Peyer's patch (tissue), 4 donors: ENCODE measurements around the gene RALGAPA1.

ENCODE experiments used
- POLR2A ChIP-seq, 2 donors: fragments of 450-650 bp; IDR thresholded peaks; one replicate each; pipeline ENCODE4 v1.5.1; 2017; ENCODE audit warnings: antibody characterized with exemption in 2 of 2, mild to moderate bottlenecking in 2 of 2, moderate library complexity in 2 of 2
- TF ChIP-seq, protein P1 (sequence below), 6 experiments: fragments of 450-650 bp in 4 of 6; fragments of 200-600 bp in 2 of 6; sonication (generic) in 1 of 6; IDR thresholded peaks; one replicate each; pipeline ENCODE4 v1.5.1; 2017 to 2019; ENCODE audit warnings: antibody characterized with exemption in 6 of 6, mild to moderate bottlenecking in 3 of 6, moderate library complexity in 1 of 6

GRCh38 chr14:35826952-35827416, 17.9 kb upstream of the RALGAPA1 start:
- TF ChIP-seq, protein P1, sequence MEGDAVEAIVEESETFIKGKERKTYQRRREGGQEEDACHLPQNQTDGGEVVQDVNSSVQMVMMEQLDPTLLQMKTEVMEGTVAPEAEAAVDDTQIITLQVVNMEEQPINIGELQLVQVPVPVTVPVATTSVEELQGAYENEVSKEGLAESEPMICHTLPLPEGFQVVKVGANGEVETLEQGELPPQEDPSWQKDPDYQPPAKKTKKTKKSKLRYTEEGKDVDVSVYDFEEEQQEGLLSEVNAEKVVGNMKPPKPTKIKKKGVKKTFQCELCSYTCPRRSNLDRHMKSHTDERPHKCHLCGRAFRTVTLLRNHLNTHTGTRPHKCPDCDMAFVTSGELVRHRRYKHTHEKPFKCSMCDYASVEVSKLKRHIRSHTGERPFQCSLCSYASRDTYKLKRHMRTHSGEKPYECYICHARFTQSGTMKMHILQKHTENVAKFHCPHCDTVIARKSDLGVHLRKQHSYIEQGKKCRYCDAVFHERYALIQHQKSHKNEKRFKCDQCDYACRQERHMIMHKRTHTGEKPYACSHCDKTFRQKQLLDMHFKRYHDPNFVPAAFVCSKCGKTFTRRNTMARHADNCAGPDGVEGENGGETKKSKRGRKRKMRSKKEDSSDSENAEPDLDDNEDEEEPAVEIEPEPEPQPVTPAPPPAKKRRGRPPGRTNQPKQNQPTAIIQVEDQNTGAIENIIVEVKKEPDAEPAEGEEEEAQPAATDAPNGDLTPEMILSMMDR (IDR thresholded peaks at IDR 0.05), result no peak
- TF ChIP-seq POLR2A (IDR thresholded peaks at IDR 0.05), result no peak
